A549 (cell line): ENCODE measurements around the gene MCAM. TPM values are rescaled to one million over a fixed set of nuclear protein-coding genes. Genes with fewer than 3 reads are reported as not detected.
A peak's percentile ranks its signal among the peaks of the same experiment; 100 is the strongest.

Experiments used
- ATAC-seq, 2 experiments: fragments of 200-7000 bp in 1 of 2; fragments of >200 bp in 1 of 2; cut with Nextera tagmentation in 1 of 2; cut with Tn5 transposase in 1 of 2; 3 replicates each; pipeline versions ENCODE4 v1.8.0 to v1.9.1; 2018 to 2020; ENCODE audit warnings: mild to moderate bottlenecking in 1 of 2, moderate library complexity in 1 of 2
- CTCF ChIA-PET: fragments of 300-600 bp; sonication (Branson Sonifier 250); formaldehyde crosslinking; extraction: SDS; loops from one replicate; lab custom pipeline; 2021; ENCODE audit warnings: antibody characterized with exemption, inconsistent platforms; lab: Yijun Ruan, JAX
- POLR2A ChIA-PET: fragments of 350-600 bp; formaldehyde crosslinking; extraction: SDS; loops from one replicate; lab custom pipeline; 2021; ENCODE audit warnings: antibody characterized with exemption, inconsistent platforms; lab: Yijun Ruan, JAX
- DNase-seq, 2 experiments: peaks; one replicate each; pipeline versions ENCODE4 v3.0.0 to v3.0.0-alpha.2; 2011 to 2016; ENCODE audit warnings: low read depth in 1 of 2, low spot score in 1 of 2
- FAIRE-seq: peaks from 2 replicates; lab custom pipeline; 2011; peaks lifted over from hg19 to GRCh38; lab: Jason Lieb, UNC
- H3K27ac ChIP-seq, 2 experiments: fragments of >200 bp; sonication (Bioruptor Twin); formaldehyde crosslinking; 3 replicates each; pipeline ENCODE4 v1.5.1; 2016 to 2017
- H3K4me1 ChIP-seq: fragments of >200 bp; sonication (Bioruptor Twin); formaldehyde crosslinking; 3 replicates; pipeline ENCODE4 v1.6.1; 2016
- H3K4me2 ChIP-seq: fragments of >200 bp; sonication (Bioruptor Twin); formaldehyde crosslinking; 3 replicates; pipeline ENCODE4 v1.6.1; 2016
- H3K4me3 ChIP-seq: fragments of >200 bp; sonication (Bioruptor Twin); formaldehyde crosslinking; 3 replicates; pipeline ENCODE4 v1.5.1; 2016
- H3K9me3 ChIP-seq: fragments of >200 bp; sonication (Bioruptor Twin); formaldehyde crosslinking; 3 replicates; pipeline ENCODE4 v1.6.1; 2016
- CHD4 ChIP-seq: fragments of 200-600 bp; sonication (generic); IDR thresholded peaks from 2 replicates; pipeline ENCODE4 v1.6.1; 2016; ENCODE audit warnings: antibody characterized with exemption, mild to moderate bottlenecking, borderline replicate concordance
- ESRRA ChIP-seq: fragments of 150-350 bp; IDR thresholded peaks from 2 replicates; pipeline ENCODE4 v1.6.1; 2014; ENCODE audit warnings: mild to moderate bottlenecking, low read length, borderline replicate concordance
- FOSL2 ChIP-seq, 2 experiments: fragments of 450-650 bp in 1 of 2; fragments of >200 bp in 1 of 2; sonication (Bioruptor Twin) in 1 of 2; formaldehyde crosslinking; IDR thresholded peaks; 2 replicates each; pipeline versions ENCODE4 v1.5.0 to v1.6.1; 2016 to 2020; ENCODE audit warnings: mild to moderate bottlenecking in 1 of 2, moderate library complexity in 1 of 2
- HOXB5 ChIP-seq: fragments of 250-450 bp; sonication (Bioruptor Pico); IDR thresholded peaks from 2 replicates; pipeline ENCODE4 v1.5.0; 2020; ENCODE audit warnings: mild to moderate bottlenecking, moderate library complexity
- JUNB ChIP-seq: fragments of >200 bp; sonication (Bioruptor Twin); formaldehyde crosslinking; IDR thresholded peaks from 2 replicates; pipeline ENCODE4 v1.6.1; 2016
- PHF8 ChIP-seq: fragments of 200-600 bp; sonication (generic); IDR thresholded peaks from 2 replicates; pipeline ENCODE4 v1.6.1; 2016; ENCODE audit warnings: low read depth, mild to moderate bottlenecking, antibody characterized with exemption, moderate library complexity, borderline replicate concordance
- POLR2A ChIP-seq: IDR thresholded peaks from 2 replicates; pipeline ENCODE4 v1.6.1; 2012; ENCODE audit warnings: mild to moderate bottlenecking, low read length
- RAD21 ChIP-seq, 2 experiments: fragments of >200 bp in 1 of 2; sonication (Bioruptor Twin) in 1 of 2; formaldehyde crosslinking in 1 of 2; IDR thresholded peaks in 1 of 2; conservative IDR thresholded peaks in 1 of 2; 2 replicates in 1 of 2; 3 replicates in 1 of 2; pipeline ENCODE4 v1.6.1; 2012 to 2018; ENCODE audit warnings: inconsistent platforms in 1 of 2
- RCOR1 ChIP-seq: fragments of 150-350 bp; IDR thresholded peaks from 2 replicates; pipeline ENCODE4 v1.6.1; 2014; ENCODE audit warnings: antibody characterized with exemption, low read length, low read depth
- RNF2 ChIP-seq: fragments of 200-600 bp; sonication (generic); IDR thresholded peaks from 2 replicates; pipeline ENCODE4 v1.6.1; 2016; ENCODE audit warnings: low read depth, mild to moderate bottlenecking, antibody characterized with exemption, moderate library complexity, borderline replicate concordance
- SMC3 ChIP-seq: fragments of >200 bp; sonication (Bioruptor Twin); formaldehyde crosslinking; IDR thresholded peaks from 3 replicates; pipeline ENCODE4 v1.6.1; 2018; ENCODE audit warnings: inconsistent platforms
- TFCP2L1 ChIP-seq: fragments of 250-450 bp; sonication (Bioruptor Pico); IDR thresholded peaks from 2 replicates; pipeline ENCODE4 v1.5.0; 2021; ENCODE audit warnings: mild to moderate bottlenecking
- ZSCAN20 ChIP-seq: fragments of 250-450 bp; sonication (Bioruptor Pico); IDR thresholded peaks from 2 replicates; pipeline ENCODE4 v1.8.0; 2022; ENCODE audit warnings: mild to moderate bottlenecking, moderate library complexity
- WGBS: methylation state at CpG from one replicate; pipeline ENCODE4 v1.1.6; 2017; ENCODE audit errors: missing lambda C conversion rate; 5-methylcytosine and 5-hydroxymethylcytosine counted together
- polyA plus RNA-seq, 4 experiments: library from polyadenylated mRNA; depleted of rRNA in 3 of 4; stranded (reverse); fragments of >200 nt; fragmentation: RNase III in 1 of 4; extraction: RNeasy Plus Mini Kit Qiagen cat#74134 plus additional on column Dnase treatment in 1 of 4; gene quantifications; 2 replicates in 3 of 4; 3 replicates in 1 of 4; pipeline ENCODE4 v1.2.3, GENCODE V29; 2011 to 2017
- TF ChIP-seq, protein P1 (sequence below): fragments of 200-600 bp; sonication (generic); IDR thresholded peaks from 2 replicates; pipeline ENCODE4 v1.6.1; 2016; ENCODE audit warnings: antibody characterized with exemption, mild to moderate bottlenecking, moderate library complexity
- TF ChIP-seq, protein P2 (sequence below): fragments of 250-450 bp; sonication (Bioruptor Pico); IDR thresholded peaks from 2 replicates; pipeline ENCODE4 v1.5.0; 2020; ENCODE audit warnings: low read depth, mild to moderate bottlenecking, moderate library complexity
- TF ChIP-seq, protein P3 (sequence below): fragments of >200 bp; sonication (Bioruptor Twin); formaldehyde crosslinking; IDR thresholded peaks from 3 replicates; pipeline ENCODE4 v1.5.1; 2016
- TF ChIP-seq, protein P4 (sequence below): IDR thresholded peaks from 2 replicates; pipeline ENCODE4 v1.6.1; 2012; ENCODE audit warnings: low read depth, borderline replicate concordance
- TF ChIP-seq, protein P5 (sequence below): IDR thresholded peaks from 2 replicates; pipeline ENCODE4 v1.6.1; 2012
- TF ChIP-seq, protein P6 (sequence below): fragments of 150-350 bp; IDR thresholded peaks from 2 replicates; pipeline ENCODE4 v1.6.1; 2014; ENCODE audit warnings: low read depth, mild to moderate bottlenecking, low read length

The MCAM gene
- polyA plus RNA-seq, 2 of the 4 experiments (the other 2 are of a cell fraction): 5.4 to 14.9 TPM

DNA sequence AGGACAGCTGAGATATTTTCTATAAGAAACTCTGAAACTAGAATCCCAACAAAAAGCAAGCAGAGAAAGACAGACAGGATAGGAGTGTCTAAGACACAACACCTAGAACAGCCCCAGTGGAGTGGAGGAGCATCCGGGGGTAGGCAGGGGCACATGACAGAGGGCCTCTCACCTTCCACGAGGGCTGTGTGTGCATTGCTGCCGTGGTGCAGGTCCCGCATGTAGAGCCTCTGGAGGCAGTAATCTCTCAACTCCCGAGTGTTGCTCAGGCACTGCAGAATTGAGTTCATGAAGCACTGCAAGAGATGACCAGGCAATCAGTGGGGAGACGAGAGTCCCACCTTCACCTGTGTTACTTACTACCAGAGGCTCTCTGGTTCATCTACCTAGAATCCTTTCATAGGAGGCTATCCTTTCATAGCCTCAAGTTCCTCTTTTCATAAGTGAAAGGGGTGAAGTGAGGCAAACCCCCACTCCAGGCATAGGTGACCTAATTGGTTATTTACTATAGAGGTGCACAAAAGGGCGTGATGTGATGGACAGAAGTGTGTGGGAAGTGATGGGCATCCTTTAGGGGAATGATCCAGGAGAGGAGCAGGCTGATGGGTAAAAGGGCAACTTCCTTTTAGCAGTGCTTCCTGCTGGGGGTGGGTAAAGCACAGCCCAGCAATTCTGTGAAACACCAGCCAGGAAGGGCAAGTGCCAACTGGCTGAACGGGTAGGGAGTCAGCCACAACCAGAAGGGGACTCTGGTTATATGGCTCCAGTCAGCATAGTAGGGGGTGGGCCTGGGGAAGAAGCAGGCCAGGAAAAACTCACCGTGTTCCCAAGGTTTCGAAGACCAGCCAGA lies 42.7 kb upstream of the MCAM start:
- DNase-seq (no peak), ATAC-seq (no peak), FAIRE-seq (no peak)
- Histone ChIP-seq H3K27ac (peak overlapping the region in 1 of 2 experiments; percentile 71; a peak in 4 of 6 replicates), H3K4me1 (peaks cover 52% of the 10 kb centered on the region), H3K9me3 (no peaks in the 10 kb centered on the region), H3K4me2 (no peak overlapping the region), H3K4me3 (no peak overlapping the region)
- 83% methylated on average over 10 of the region's 10 CpGs for WGBS
- CTCF ChIA-PET: interaction anchor here (1.3 to 5.8 kb wide), 9 partner anchors 13 to 115 kb away, joined by 3 to 341 read pairs (median 22); partner anchors contain the start of genes C1QTNF5 and USP2
- TF ChIP-seq JUNB (no peak), ESRRA (no peak), ZSCAN20 (CRISPR knock-in tag) (no peak)
- TF ChIP-seq, protein P1, sequence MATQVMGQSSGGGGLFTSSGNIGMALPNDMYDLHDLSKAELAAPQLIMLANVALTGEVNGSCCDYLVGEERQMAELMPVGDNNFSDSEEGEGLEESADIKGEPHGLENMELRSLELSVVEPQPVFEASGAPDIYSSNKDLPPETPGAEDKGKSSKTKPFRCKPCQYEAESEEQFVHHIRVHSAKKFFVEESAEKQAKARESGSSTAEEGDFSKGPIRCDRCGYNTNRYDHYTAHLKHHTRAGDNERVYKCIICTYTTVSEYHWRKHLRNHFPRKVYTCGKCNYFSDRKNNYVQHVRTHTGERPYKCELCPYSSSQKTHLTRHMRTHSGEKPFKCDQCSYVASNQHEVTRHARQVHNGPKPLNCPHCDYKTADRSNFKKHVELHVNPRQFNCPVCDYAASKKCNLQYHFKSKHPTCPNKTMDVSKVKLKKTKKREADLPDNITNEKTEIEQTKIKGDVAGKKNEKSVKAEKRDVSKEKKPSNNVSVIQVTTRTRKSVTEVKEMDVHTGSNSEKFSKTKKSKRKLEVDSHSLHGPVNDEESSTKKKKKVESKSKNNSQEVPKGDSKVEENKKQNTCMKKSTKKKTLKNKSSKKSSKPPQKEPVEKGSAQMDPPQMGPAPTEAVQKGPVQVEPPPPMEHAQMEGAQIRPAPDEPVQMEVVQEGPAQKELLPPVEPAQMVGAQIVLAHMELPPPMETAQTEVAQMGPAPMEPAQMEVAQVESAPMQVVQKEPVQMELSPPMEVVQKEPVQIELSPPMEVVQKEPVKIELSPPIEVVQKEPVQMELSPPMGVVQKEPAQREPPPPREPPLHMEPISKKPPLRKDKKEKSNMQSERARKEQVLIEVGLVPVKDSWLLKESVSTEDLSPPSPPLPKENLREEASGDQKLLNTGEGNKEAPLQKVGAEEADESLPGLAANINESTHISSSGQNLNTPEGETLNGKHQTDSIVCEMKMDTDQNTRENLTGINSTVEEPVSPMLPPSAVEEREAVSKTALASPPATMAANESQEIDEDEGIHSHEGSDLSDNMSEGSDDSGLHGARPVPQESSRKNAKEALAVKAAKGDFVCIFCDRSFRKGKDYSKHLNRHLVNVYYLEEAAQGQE: no peak
- POLR2A ChIA-PET: no interaction called here

DNA sequence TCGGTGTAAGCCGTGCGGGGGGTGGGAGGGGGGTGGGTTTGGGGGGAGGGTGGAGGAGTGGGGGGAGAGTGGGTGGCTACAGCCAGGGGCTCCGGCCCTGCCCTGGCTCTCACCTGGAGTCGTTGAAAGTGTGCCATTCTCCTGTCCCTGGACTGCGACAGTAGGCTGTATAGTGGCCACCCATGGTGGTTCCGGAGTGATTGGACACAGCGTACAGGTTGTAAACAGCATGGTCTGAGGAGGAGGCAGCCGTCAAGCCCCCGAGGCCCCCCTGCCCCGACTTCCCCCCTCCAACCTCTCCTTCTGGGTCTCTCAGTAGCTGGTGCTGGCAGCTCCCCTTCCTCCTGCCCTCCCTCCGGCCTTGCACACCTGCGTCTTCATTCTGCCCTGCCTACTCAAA lies 40.1 kb upstream of the MCAM start:
- FAIRE-seq (no peak), DNase-seq (no peak)
- POLR2A ChIA-PET: no interaction called here
- H3K9me3 ChIP-seq: no peaks in the 10 kb centered on the region
- WGBS: 65% methylated on average over 7 of the region's 13 CpGs
- CTCF ChIA-PET: interaction anchor here (0.9 to 5.1 kb wide), 19 partner anchors 8 to 751 kb away, joined by 3 to 341 read pairs (median 6); partner anchors contain the start of genes C1QTNF5, MCAM, MFRP and USP2
- no peak for TF ChIP-seq PHF8
- TF ChIP-seq RNF2: no peak
- no peak for TF ChIP-seq FOSL2 (IDR thresholded peaks at IDR 0.05)
- no peak for TF ChIP-seq FOSL2 (CRISPR knock-in tag; IDR thresholded peaks at IDR 0.05)
- TF ChIP-seq, protein P2, sequence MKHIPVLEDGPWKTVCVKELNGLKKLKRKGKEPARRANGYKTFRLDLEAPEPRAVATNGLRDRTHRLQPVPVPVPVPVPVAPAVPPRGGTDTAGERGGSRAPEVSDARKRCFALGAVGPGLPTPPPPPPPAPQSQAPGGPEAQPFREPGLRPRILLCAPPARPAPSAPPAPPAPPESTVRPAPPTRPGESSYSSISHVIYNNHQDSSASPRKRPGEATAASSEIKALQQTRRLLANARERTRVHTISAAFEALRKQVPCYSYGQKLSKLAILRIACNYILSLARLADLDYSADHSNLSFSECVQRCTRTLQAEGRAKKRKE (CRISPR knock-in tag): no peak
- TF ChIP-seq, all 56 proteins: peak for 0
- Histone ChIP-seq H3K4me3 (peak overlapping the region; percentile 57), H3K4me2 (peak overlapping the region; percentile 89), H3K27ac (peak overlapping the region; percentile 78 to 87), H3K4me1 (peaks cover 36% of the 10 kb centered on the region)
- peak in 1 of 2 experiments; percentile 12; a peak in 2 of 6 replicates for ATAC-seq

DNA sequence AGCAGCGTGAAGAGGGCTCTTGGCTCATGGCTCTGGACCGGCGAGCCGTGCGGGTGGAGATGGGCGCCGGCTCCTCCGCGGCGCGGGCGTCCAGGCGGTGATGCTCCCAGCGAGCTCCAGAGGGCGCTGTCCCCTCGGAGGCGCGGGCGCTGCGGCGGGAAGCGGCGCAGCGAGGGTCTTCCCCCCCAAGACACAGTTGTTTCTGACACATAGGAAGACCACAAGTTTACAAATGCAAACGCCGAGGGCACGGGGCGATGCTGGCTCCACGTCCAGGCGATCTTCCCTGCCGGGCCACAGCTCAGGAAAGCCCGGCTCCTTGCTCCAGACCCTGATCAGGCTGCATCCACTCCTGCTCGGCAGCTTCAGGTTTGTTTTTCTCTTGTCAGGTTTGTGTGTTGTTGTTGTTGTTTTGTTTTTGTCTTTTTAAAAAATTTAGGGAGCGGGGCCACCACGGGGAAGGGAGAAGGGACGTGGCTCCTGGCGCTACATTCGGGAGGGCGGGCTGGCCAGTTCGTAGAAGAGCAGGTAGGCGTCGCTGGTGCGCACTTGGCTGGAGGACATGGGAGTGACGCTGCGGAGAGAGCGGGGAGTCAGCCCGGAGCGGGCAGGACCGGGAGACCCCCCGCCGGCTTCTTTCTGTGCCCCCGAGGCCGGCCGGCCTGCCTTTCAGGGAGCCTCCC lies 39.6 kb upstream of the MCAM start:
- CTCF ChIA-PET: interaction anchor here (0.6 to 5.1 kb wide), 40 partner anchors 9 to 752 kb away, joined by 3 to 341 read pairs (median 4); partner anchors contain the start of genes C1QTNF5, MCAM, MFRP and RNF26
- FAIRE-seq (no peak), ATAC-seq (peak; percentile 82 to 89), DNase-seq (peak; percentile 70 to 90)
- no peaks in the 10 kb centered on the region for H3K9me3 ChIP-seq
- peak overlapping the region; percentile 89 for H3K4me2 ChIP-seq
- peaks cover 30% of the 10 kb centered on the region for H3K4me1 ChIP-seq
- H3K27ac ChIP-seq: peak overlapping the region; percentile 78 to 87
- H3K4me3 ChIP-seq: peak overlapping the region; percentile 57
- POLR2A ChIA-PET: no interaction called here
- WGBS: 2% methylated on average over 41 of the region's 54 CpGs
- TF ChIP-seq HOXB5 (CRISPR knock-in tag) (no peak), RCOR1 (no peak), FOSL2 (IDR thresholded peaks at IDR 0.05) (no peak), FOSL2 (CRISPR knock-in tag; IDR thresholded peaks at IDR 0.05) (no peak), SMC3 (peak; percentile 80), CHD4 (no peak), RAD21 (conservative IDR thresholded peaks at IDR 0.05 in 1 of 2, IDR thresholded peaks at IDR 0.05 in 1 of 2) (peak; percentile 60 to 79), POLR2A (no peak), TFCP2L1 (CRISPR knock-in tag) (no peak)
- TF ChIP-seq, protein P3, sequence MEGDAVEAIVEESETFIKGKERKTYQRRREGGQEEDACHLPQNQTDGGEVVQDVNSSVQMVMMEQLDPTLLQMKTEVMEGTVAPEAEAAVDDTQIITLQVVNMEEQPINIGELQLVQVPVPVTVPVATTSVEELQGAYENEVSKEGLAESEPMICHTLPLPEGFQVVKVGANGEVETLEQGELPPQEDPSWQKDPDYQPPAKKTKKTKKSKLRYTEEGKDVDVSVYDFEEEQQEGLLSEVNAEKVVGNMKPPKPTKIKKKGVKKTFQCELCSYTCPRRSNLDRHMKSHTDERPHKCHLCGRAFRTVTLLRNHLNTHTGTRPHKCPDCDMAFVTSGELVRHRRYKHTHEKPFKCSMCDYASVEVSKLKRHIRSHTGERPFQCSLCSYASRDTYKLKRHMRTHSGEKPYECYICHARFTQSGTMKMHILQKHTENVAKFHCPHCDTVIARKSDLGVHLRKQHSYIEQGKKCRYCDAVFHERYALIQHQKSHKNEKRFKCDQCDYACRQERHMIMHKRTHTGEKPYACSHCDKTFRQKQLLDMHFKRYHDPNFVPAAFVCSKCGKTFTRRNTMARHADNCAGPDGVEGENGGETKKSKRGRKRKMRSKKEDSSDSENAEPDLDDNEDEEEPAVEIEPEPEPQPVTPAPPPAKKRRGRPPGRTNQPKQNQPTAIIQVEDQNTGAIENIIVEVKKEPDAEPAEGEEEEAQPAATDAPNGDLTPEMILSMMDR: peak; percentile 90
- TF ChIP-seq, protein P4, sequence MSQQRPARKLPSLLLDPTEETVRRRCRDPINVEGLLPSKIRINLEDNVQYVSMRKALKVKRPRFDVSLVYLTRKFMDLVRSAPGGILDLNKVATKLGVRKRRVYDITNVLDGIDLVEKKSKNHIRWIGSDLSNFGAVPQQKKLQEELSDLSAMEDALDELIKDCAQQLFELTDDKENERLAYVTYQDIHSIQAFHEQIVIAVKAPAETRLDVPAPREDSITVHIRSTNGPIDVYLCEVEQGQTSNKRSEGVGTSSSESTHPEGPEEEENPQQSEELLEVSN: peak; percentile 39; the same call in 1 of the 2 replicates
- TF ChIP-seq, protein P5, sequence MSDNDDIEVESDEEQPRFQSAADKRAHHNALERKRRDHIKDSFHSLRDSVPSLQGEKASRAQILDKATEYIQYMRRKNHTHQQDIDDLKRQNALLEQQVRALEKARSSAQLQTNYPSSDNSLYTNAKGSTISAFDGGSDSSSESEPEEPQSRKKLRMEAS: peak; percentile 67
- TF ChIP-seq, protein P2 (CRISPR knock-in tag): no peak
- TF ChIP-seq, protein P6, sequence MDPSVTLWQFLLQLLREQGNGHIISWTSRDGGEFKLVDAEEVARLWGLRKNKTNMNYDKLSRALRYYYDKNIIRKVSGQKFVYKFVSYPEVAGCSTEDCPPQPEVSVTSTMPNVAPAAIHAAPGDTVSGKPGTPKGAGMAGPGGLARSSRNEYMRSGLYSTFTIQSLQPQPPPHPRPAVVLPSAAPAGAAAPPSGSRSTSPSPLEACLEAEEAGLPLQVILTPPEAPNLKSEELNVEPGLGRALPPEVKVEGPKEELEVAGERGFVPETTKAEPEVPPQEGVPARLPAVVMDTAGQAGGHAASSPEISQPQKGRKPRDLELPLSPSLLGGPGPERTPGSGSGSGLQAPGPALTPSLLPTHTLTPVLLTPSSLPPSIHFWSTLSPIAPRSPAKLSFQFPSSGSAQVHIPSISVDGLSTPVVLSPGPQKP: no peak
